ENCODE measurements around the gene DOCK1.
"Not testable (repeated sequence)": the region's sequence is repeated elsewhere in the genome, so short reads cannot be mapped to it uniquely, and the experiment has no call there.

The DOCK1 gene

GRCh38 chr10:126926568-126926967, 21.3 kb downstream of the DOCK1 start:
- no peak for DNase-seq

- DNase-seq = no peak
These were observed 22.6 kb downstream of the DOCK1 start for GRCh38 chr10:126927799-126928198.

DNA sequence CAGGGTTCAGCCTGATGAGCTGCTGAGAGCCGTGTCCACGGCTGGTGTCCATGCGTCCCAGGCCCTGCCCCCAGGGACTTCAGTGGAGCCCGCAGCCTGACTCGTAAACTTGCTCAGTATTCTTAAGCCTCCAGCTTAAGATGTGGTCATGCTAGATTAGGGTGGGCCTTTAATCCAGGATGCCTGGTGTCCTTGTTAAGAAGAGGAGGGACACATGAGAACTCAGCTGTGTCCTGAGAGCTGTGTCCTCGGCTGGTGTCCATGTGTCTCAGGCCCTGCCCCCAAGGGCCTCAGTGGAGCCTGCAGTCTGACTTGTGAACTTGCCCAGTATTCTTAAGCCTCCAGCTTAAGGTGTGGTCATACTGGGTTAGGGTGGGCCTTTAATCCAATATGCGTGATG, 23.0 kb downstream of the DOCK1 start:
- no peak for DNase-seq

GRCh38 chr10:126929391-126929790, 24.2 kb downstream of the DOCK1 start:
- DNase-seq = no peak

DNA sequence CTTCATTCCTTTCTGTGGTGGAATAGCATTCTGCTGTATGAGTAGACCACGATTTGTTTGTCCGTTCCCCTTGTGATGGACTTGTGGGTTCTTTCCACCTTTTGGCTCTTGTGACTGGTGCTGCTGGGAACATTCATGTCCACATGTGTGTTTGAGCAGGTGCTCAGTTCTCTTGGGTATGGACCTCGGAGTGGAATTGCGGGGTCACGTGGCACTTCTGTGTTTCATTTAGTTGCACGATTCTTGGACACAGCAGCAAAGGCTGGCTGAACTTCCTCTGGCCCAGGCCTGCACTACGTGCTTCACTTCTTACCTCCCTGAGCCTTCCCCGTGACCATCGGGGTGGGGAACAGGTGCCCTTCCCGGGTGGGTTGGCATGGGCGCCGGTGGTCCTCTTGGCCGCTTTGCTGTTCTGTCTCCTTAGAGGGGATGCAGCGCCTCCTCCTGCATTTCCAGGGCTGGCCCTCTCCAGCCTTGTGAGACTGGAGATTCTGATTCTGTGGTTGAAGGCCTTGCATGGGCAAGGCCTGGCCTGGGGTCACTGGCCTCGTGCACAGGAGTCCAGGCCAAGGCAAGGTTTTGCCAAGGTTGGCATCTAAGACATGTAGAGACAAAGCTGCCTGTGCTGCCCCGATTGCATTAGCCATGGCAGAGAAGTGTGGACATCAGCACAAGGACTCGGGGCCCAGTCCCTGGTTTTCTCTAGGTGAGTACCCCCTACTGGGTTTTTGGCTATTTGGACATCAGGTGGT, 25.1 kb downstream of the DOCK1 start:
- no peak for DNase-seq

DNA sequence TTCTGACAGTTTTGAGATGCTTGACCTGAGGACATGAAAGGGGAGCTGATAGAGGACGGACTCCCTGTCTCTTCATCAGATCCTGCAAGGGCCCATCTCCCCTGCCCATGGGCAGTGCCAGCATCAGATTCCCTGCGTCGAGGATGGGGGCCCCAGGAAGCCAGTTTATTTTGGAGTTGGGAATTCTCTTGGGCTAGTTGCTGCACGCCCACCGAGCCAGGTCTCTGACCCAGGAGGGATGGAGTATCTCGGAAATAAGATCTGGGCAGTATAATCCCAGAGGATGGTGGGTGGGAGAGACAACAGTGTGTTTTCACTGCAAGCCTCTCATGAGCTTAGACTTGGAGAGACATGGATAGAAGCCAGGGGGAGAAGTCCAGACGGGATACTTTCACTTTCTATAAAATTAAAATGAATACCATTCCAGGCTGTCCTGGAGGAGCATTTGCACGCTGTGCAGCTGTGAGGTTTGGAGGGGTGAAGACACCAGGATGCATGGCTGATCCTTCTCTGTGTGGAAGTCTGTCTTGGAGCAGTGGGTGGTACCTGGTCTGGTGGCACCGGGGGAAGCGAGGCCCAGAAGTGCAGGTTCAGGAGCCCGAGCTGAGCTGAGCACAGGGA, 25.8 kb downstream of the DOCK1 start:
- DNase-seq = no peak

DNA sequence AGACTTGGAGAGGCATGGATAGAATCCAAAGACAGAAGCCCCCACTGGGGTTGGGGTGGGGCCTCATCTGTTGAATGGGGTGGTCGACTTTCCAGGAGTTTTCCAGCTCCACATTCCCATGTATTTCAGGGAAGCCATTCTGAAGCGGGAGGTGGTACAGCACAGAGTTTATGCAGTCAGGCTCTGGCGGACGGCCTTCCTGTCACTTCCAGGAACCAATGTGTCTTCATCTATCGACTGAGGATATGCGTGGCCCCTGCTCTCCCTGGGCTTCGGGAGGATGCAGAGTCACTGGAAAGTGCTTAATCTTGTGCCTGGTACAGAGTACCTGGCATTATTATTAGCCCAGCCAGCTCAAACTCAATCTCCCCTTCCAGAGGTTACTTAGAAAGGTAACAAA, 26.3 kb downstream of the DOCK1 start:
- no peak for DNase-seq

- no peak for DNase-seq
These were observed 27.3 kb downstream of the DOCK1 start for GRCh38 chr10:126932516-126932915.

GRCh38 chr10:126933116-126933515, 27.9 kb downstream of the DOCK1 start:
- DNase-seq = no peak

GRCh38 chr10:126935263-126935946, 30.2 kb downstream of the DOCK1 start:
- DNase-seq = no peak

DNA sequence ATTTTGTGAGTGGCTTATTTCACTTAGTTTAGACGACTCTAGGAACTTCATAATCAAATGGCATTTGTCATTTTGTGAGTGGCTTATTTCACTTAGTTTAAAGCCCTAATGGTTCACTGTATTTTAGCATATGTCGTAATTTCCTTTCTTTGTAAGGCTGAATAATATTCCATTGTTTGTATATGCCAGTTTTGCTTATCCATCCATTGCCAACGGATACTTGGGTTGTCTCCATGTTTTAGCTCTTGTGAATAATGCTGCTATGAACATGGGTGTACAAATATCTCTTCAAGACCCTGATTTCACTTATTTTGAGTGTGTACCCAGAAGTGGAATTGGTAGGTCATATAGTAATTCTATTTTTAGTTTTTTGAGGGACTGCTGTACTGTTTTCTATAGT, 31.8 kb downstream of the DOCK1 start:
- no peak for DNase-seq

- DNase-seq = not testable (repeated sequence)
These were observed 32.9 kb downstream of the DOCK1 start for GRCh38 chr10:126938121-126938520.

GRCh38 chr10:126939706-126940105, 34.5 kb downstream of the DOCK1 start:
- no peak for DNase-seq

- DNase-seq = no peak
These were observed 35.6 kb downstream of the DOCK1 start for GRCh38 chr10:126940670-126941310.

- no peak for DNase-seq
These were observed 39.0 kb downstream of the DOCK1 start for GRCh38 chr10:126944191-126944590.

GRCh38 chr10:126945351-126946030, 40.3 kb downstream of the DOCK1 start:
- no peak for DNase-seq

DNA sequence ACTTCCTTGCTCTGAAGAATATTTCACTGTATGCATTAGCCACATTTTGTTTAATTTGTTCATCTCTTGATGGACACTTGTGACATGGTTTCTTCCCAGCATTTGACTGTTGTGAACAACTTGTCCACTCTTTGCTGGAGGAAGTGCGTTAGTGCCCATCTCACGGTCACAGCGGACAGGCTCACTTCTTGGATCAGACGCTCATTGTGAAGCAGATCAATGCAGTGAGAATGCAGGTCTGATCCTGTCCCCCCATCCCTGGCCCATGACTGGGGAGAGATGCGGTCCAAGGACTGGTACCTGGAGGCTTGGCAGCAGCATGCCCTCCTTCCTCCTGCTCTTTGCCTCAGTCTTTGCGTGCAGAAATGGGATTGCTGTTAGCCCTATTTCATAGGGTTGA, 41.5 kb downstream of the DOCK1 start:
- no peak for DNase-seq

- DNase-seq = no peak
These were observed 43.3 kb downstream of the DOCK1 start for GRCh38 chr10:126948355-126949160.

DNA sequence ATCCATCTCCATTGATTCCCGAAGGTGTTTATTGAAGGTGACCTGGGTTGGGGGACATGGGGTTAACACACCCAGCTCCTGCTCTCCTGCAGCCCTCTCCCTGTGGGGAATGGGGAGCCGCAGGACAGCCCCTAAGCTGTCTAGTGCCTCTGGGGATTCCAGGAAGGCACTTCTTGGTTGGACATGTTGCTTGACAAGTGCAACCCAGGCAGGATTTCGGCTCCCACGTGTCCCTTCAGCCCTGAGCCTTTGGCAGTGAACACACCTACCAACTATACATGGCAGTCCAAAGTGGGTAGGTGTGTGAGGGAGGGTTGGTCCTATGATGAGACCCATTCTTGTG, 43.9 kb downstream of the DOCK1 start:
- DNase-seq = no peak

DNA sequence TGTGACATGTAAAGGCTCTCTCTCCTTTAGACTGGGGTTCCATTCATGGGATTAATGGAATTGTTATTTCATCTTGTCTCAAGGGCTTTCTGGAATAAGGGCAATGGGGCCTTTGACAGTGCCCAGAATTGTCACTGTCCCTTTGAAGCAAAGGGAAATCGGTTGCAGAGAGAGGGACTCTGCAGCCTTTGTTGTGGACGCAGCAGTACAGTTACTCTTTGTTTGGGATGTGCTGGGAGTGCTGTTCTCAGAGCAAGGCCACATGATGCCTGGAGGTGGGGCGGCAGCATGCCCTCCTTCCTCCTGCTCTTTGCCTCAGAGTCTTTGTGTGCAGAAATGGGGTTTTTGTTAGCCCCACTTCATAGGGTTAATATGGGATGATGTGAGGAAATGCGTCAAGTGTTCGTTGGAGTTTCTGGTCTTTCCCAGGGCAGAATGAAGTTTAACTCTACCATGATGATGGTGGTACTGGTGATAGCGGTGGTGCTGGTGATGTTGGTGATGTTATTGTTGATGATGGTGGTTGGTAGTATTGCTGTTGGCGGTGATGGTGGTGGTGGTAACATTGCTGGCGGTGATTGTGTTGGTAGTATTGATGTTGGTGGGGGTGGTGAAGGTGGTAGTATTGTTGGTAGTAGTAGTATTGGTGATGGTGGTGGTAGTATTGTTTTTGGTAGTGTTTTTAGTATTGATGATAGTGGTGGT, 45.3 kb downstream of the DOCK1 start:
- DNase-seq = no peak

- no peak for DNase-seq
These were observed 48.7 kb downstream of the DOCK1 start for GRCh38 chr10:126953886-126954285.

GRCh38 chr10:126955396-126955795, 50.2 kb downstream of the DOCK1 start:
- DNase-seq = no peak
